NCI-H2107 (cell line): ENCODE data around the gene L3MBTL2.

ENCODE experiments used
- DNase-seq: peaks from one replicate; lab custom pipeline; 2025; lab: John Stamatoyannopoulos, UW

The L3MBTL2 gene

DNA sequence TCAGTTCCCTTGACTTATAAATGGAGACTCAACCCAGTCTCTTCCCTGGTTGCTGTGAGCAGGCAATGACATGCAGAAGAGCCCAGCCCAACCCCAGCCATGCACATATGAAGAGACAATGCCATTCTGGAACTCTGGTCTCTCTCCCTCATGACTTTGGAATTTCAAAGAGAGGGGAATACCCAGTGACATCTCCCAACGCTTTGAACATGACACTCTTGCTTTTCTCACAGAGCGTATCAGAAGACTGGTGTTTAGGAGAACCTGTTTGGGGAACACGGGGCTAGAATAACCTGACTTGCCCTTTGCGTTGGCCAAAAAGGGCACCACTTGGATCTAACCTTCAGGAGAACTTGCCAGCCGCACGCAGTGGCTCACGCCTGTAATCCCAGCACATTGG, 68.0 kb downstream of the L3MBTL2 start:
- no peak for DNase-seq

DNA sequence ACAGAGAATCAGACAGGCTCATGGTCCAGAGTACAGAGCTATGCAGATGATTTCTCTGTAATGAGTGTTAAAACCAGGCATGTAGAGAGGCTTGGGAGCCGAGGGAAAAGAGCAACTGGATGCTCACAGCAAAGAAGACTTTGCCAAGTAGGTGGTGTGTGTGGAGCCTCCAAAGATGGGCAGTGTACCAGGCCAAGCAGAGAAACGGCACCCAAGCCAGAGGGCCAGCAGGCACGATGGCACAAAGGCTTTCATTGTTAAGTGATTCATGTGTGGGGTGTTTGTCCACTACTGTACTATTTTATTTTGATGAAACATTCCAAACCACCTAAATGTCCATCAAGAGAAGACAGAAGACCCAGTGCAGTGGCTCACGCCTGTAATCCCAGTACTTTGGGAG, 69.7 kb downstream of the L3MBTL2 start:
- no peak for DNase-seq

DNA sequence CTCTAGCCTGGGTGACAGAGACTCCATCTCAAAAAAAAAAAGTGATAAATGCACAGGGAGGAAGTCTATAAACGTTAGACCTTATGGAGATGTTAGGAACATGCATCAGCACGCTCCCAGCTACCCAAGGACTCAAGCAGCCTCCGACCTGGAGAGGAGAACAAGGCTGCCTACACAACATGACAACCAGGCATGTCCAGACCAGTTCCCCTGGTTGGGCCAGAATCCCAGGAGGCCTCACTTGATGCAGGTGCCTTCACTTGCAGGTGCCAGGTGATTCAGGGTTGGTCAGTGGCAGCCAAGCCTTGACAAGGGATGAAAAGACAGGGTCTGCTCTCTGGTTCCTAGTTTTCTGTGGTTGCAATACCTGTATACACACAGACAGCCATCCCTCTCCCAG, 75.0 kb downstream of the L3MBTL2 start:
- DNase-seq, result no peak

DNA sequence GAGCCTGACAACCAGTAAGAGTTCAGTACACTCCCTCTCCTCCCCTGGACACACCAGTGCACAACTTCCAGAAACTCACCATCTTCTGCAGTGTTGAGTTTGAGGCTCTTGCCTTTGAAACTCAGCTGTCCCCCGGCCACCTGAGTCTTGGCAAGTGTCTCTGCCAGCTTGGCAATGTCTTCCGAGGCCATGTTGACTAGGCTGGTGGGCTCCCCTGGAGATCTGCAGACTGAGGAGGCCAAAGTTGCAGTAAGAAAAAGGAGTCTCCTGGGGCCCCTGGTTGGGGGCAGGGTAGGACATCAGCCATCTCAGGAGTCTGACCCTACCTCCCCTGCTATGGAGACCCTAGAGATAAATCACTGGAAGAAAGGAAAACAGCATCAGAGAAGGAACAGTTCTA, 75.7 kb downstream of the L3MBTL2 start:
- DNase-seq, result no peak
